ENCODE measurements around the gene NOS1AP.

DNA sequence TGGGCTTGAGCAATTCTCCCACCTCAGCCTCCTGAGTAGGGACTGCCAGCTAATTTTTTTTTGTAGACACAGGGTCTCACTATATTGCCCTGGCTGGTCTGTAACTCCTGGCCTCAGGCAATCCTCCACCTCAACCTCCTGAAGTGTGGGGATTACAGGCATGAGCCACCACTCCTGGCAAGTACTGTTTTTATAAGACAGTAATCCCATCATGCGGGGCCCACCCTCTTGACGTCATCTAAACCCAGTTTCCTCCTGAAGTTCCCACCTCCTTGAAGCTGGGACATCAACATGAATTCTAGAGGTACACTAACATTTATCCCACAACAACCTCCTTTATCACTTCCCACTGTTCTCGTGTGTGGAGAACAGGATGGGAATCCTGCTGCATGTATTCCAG is 202.5 kb downstream of the NOS1AP start:
- TF ChIP-seq, protein P1, sequence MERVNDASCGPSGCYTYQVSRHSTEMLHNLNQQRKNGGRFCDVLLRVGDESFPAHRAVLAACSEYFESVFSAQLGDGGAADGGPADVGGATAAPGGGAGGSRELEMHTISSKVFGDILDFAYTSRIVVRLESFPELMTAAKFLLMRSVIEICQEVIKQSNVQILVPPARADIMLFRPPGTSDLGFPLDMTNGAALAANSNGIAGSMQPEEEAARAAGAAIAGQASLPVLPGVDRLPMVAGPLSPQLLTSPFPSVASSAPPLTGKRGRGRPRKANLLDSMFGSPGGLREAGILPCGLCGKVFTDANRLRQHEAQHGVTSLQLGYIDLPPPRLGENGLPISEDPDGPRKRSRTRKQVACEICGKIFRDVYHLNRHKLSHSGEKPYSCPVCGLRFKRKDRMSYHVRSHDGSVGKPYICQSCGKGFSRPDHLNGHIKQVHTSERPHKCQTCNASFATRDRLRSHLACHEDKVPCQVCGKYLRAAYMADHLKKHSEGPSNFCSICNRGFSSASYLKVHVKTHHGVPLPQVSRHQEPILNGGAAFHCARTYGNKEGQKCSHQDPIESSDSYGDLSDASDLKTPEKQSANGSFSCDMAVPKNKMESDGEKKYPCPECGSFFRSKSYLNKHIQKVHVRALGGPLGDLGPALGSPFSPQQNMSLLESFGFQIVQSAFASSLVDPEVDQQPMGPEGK (CRISPR knock-in tag; IDR thresholded peaks at IDR 0.05; ENCODE audit: borderline replicate concordance) = no peak
- TF ChIP-seq BACH2 (CRISPR knock-in tag; IDR thresholded peaks at IDR 0.05; ENCODE audit: borderline replicate concordance) (no peak), TOX (CRISPR knock-in tag; IDR thresholded peaks at IDR 0.05; ENCODE audit: borderline replicate concordance) (no peak), ZFP30 (CRISPR knock-in tag; IDR thresholded peaks at IDR 0.05) (no peak), ZNF8 (CRISPR knock-in tag; IDR thresholded peaks at IDR 0.05) (no peak), ARNTL (CRISPR knock-in tag; IDR thresholded peaks at IDR 0.05; ENCODE audit: borderline replicate concordance, low read depth) (no peak), PPARA (CRISPR knock-in tag; IDR thresholded peaks at IDR 0.05; ENCODE audit: borderline replicate concordance) (no peak), GLIS3 (CRISPR knock-in tag; IDR thresholded peaks at IDR 0.05) (no peak), ISL1 (CRISPR knock-in tag; IDR thresholded peaks at IDR 0.05) (no peak), OSR1 (CRISPR knock-in tag; IDR thresholded peaks at IDR 0.05) (no peak), TSHZ2 (CRISPR knock-in tag; IDR thresholded peaks at IDR 0.05) (no peak), ZNF70 (CRISPR knock-in tag; IDR thresholded peaks at IDR 0.05) (no peak)
- TF ChIP-seq, protein P2, sequence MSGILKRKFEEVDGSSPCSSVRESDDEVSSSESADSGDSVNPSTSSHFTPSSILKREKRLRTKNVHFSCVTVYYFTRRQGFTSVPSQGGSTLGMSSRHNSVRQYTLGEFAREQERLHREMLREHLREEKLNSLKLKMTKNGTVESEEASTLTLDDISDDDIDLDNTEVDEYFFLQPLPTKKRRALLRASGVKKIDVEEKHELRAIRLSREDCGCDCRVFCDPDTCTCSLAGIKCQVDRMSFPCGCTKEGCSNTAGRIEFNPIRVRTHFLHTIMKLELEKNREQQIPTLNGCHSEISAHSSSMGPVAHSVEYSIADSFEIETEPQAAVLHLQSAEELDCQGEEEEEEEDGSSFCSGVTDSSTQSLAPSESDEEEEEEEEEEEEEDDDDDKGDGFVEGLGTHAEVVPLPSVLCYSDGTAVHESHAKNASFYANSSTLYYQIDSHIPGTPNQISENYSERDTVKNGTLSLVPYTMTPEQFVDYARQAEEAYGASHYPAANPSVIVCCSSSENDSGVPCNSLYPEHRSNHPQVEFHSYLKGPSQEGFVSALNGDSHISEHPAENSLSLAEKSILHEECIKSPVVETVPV (CRISPR knock-in tag; IDR thresholded peaks at IDR 0.05) = no peak

Data from SK-N-SH treated with all-trans-retinoic acid at 6 μM for 48 hours (cell line).